SK-N-SH treated with all-trans-retinoic acid at 6 μM for 48 hours (cell line): Measurements from ENCODE around the gene SOWAHA.

ENCODE experiments used
- ATAC-seq: fragments of 200-7000 bp; cut with Tn5 transposase; 3 replicates; pipeline ENCODE4 v1.9.1; 2020; ENCODE audit warnings: mild to moderate bottlenecking, moderate library complexity
- ARNTL ChIP-seq: fragments of 450-650 bp; formaldehyde crosslinking; IDR thresholded peaks from 2 replicates; pipeline ENCODE4 v1.5.0; 2020; ENCODE audit warnings: low read depth, mild to moderate bottlenecking, moderate library complexity, borderline replicate concordance
- BACH2 ChIP-seq: fragments of 250-450 bp; sonication (Bioruptor Pico); IDR thresholded peaks from 2 replicates; pipeline ENCODE4 v1.9.0; 2021; ENCODE audit warnings: mild to moderate bottlenecking, borderline replicate concordance
- ESRRG ChIP-seq: fragments of 250-450 bp; sonication (Bioruptor Pico); IDR thresholded peaks from 2 replicates; pipeline ENCODE4 v1.6.1; 2021; ENCODE audit warnings: mild to moderate bottlenecking
- GLIS3 ChIP-seq: fragments of 250-450 bp; sonication (Bioruptor Pico); IDR thresholded peaks from 2 replicates; pipeline ENCODE4 v1.5.0; 2020; ENCODE audit warnings: mild to moderate bottlenecking, moderate library complexity
- OSR1 ChIP-seq: fragments of 250-450 bp; sonication (Bioruptor Pico); IDR thresholded peaks from 2 replicates; pipeline ENCODE4 v1.8.0; 2022; ENCODE audit warnings: moderate library complexity, mild to moderate bottlenecking, inconsistent platforms
- PPARA ChIP-seq: fragments of 250-450 bp; sonication (Bioruptor Pico); IDR thresholded peaks from 2 replicates; pipeline ENCODE4 v1.5.0; 2020; ENCODE audit warnings: mild to moderate bottlenecking, borderline replicate concordance
- RARB ChIP-seq: fragments of 250-450 bp; sonication (Bioruptor Pico); IDR thresholded peaks from 2 replicates; pipeline ENCODE4 v1.8.0; 2021; ENCODE audit warnings: mild to moderate bottlenecking, moderate library complexity
- SNAI2 ChIP-seq: fragments of 250-450 bp; sonication (Bioruptor Pico); IDR thresholded peaks from 2 replicates; pipeline ENCODE4 v1.5.0; 2020; ENCODE audit warnings: mild to moderate bottlenecking, moderate library complexity
- TOX ChIP-seq: fragments of 250-450 bp; sonication (Bioruptor Pico); IDR thresholded peaks from 2 replicates; pipeline ENCODE4 v1.8.0; 2021; ENCODE audit warnings: mild to moderate bottlenecking, moderate library complexity, borderline replicate concordance
- ZC3H10 ChIP-seq: fragments of 250-450 bp; sonication (Bioruptor Pico); IDR thresholded peaks from 2 replicates; pipeline ENCODE4 v1.5.1; 2021; ENCODE audit warnings: mild to moderate bottlenecking, moderate library complexity
- ZFP3 ChIP-seq: fragments of 250-450 bp; sonication (Bioruptor Pico); IDR thresholded peaks from 2 replicates; pipeline ENCODE4 v1.5.0; 2020; ENCODE audit warnings: mild to moderate bottlenecking, moderate library complexity
- ZNF565 ChIP-seq: fragments of 450-650 bp; formaldehyde crosslinking; conservative IDR thresholded peaks from 2 replicates; pipeline ENCODE4 v1.5.0; 2020; ENCODE audit warnings: low read depth, mild to moderate bottlenecking, moderate library complexity
- ZNF70 ChIP-seq: fragments of 450-650 bp; formaldehyde crosslinking; IDR thresholded peaks from 2 replicates; pipeline ENCODE4 v1.5.0; 2020; ENCODE audit warnings: mild to moderate bottlenecking, moderate library complexity
- ZNF8 ChIP-seq: fragments of 450-650 bp; formaldehyde crosslinking; IDR thresholded peaks from 2 replicates; pipeline ENCODE4 v1.5.0; 2020; ENCODE audit warnings: mild to moderate bottlenecking, moderate library complexity
- TF ChIP-seq, protein P1 (sequence below): fragments of 250-450 bp; sonication (Bioruptor Pico); IDR thresholded peaks from 2 replicates; pipeline ENCODE4 v1.5.1; 2020; ENCODE audit warnings: low read depth, mild to moderate bottlenecking, moderate library complexity
- TF ChIP-seq, protein P2 (sequence below): fragments of 250-450 bp; sonication (Bioruptor Pico); IDR thresholded peaks from 2 replicates; pipeline ENCODE4 v1.5.0; 2020; ENCODE audit warnings: mild to moderate bottlenecking, moderate library complexity
- TF ChIP-seq, protein P3 (sequence below): fragments of 250-450 bp; sonication (Bioruptor Pico); IDR thresholded peaks from 2 replicates; pipeline ENCODE4 v1.5.1; 2021; ENCODE audit warnings: mild to moderate bottlenecking, moderate library complexity

Gene SOWAHA

DNA sequence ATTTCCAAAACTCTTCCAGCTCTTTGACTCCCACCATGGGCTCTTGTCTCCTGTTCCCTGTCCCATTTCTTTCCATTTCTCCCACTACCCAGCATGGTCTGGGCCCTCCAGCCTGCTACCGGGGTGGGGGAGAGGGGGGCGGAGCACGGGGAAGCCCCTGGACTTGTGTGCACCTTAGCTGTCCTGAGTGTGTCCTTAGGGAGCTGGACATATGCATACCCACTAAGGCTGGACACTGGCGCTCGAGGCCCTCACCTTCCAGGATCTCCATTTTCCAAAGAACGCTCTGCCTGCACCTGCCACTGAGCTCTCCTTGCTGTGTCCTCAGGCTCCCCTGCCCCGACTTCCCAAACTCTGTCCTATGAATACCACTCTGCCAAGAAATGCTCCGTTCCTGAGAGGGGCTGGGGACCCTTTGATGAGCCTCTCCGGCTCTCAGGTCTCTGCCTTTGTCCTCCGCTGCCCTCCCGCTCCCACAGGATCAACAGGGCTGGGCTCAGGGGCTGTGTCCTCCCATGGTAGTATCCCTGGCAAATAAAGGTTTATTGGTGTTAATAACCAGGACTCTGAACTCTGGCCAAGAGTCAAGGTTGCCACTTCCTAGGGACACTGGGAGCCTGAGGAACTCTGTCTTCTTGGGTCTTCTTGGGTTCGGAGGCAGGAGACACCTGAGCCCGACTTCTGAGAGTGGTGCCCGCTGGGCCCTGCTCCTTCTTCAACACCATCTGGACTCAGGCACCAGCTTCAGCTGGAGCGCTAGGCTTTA lies 18.2 kb downstream of the SOWAHA start (continued):
- TF ChIP-seq SNAI2 (no peak), ZNF8 (CRISPR knock-in tag) (no peak), BACH2 (CRISPR knock-in tag) (no peak), OSR1 (CRISPR knock-in tag) (no peak), ARNTL (no peak)
- TF ChIP-seq, protein P1, sequence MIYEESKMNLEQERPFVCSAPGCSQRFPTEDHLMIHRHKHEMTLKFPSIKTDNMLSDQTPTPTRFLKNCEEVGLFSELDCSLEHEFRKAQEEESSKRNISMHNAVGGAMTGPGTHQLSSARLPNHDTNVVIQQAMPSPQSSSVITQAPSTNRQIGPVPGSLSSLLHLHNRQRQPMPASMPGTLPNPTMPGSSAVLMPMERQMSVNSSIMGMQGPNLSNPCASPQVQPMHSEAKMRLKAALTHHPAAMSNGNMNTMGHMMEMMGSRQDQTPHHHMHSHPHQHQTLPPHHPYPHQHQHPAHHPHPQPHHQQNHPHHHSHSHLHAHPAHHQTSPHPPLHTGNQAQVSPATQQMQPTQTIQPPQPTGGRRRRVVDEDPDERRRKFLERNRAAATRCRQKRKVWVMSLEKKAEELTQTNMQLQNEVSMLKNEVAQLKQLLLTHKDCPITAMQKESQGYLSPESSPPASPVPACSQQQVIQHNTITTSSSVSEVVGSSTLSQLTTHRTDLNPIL (CRISPR knock-in tag), result no peak

DNA sequence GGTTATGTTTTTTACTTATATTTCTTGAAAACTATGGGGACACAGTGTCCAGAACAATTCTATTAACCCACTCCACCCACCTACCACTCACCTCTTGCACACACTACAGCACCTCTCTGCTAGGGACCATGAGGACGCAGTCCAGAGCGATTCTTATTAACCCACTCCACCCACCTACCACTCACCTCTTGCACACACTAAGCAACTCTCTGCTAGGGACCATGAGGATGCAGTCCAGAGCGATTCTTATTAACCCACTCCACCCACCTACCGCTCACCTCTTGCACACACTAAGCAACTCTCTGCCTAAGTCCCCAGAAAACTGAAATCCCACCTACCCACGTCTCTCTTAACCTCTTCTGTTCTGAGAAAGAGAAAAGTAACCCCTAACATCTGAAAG lies 19.5 kb downstream of the SOWAHA start:
- TF ChIP-seq ARNTL, result no peak
- no peak for TF ChIP-seq ZNF8 (CRISPR knock-in tag)
- no peak for TF ChIP-seq PPARA (CRISPR knock-in tag)
- no peak for TF ChIP-seq GLIS3
- TF ChIP-seq ZNF70 (CRISPR knock-in tag), result no peak
- no peak for TF ChIP-seq SNAI2
- TF ChIP-seq, protein P2, sequence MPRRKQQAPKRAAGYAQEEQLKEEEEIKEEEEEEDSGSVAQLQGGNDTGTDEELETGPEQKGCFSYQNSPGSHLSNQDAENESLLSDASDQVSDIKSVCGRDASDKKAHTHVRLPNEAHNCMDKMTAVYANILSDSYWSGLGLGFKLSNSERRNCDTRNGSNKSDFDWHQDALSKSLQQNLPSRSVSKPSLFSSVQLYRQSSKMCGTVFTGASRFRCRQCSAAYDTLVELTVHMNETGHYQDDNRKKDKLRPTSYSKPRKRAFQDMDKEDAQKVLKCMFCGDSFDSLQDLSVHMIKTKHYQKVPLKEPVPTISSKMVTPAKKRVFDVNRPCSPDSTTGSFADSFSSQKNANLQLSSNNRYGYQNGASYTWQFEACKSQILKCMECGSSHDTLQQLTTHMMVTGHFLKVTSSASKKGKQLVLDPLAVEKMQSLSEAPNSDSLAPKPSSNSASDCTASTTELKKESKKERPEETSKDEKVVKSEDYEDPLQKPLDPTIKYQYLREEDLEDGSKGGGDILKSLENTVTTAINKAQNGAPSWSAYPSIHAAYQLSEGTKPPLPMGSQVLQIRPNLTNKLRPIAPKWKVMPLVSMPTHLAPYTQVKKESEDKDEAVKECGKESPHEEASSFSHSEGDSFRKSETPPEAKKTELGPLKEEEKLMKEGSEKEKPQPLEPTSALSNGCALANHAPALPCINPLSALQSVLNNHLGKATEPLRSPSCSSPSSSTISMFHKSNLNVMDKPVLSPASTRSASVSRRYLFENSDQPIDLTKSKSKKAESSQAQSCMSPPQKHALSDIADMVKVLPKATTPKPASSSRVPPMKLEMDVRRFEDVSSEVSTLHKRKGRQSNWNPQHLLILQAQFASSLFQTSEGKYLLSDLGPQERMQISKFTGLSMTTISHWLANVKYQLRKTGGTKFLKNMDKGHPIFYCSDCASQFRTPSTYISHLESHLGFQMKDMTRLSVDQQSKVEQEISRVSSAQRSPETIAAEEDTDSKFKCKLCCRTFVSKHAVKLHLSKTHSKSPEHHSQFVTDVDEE, result no peak
- TF ChIP-seq, all 23 proteins: peak for 0

DNA sequence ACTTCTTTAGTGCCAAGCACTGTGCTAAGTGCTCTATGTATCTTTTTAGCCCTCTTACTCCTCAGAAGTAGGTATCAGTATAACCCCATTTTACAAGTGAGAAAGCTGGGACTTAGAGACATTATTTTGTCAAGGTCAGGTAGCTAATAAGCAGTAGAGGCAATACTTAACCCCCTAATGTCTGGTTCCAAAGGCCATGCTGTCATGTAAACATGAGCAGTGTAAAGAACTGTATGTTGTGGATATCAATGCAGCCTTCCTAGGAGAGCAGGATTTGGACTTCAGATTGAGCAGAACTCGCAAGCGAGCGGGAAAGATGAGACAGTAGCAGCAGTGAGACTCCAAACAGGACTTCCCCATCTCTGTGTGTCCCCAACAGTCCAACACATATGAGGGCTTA lies 21.0 kb downstream of the SOWAHA start:
- TF ChIP-seq ZC3H10 (CRISPR knock-in tag), result no peak
- no peak for TF ChIP-seq ESRRG (CRISPR knock-in tag)
- no peak for TF ChIP-seq ZNF565 (CRISPR knock-in tag)
- TF ChIP-seq ZNF70 (CRISPR knock-in tag), result no peak
- TF ChIP-seq, protein P2, result no peak
- TF ChIP-seq, protein P3, sequence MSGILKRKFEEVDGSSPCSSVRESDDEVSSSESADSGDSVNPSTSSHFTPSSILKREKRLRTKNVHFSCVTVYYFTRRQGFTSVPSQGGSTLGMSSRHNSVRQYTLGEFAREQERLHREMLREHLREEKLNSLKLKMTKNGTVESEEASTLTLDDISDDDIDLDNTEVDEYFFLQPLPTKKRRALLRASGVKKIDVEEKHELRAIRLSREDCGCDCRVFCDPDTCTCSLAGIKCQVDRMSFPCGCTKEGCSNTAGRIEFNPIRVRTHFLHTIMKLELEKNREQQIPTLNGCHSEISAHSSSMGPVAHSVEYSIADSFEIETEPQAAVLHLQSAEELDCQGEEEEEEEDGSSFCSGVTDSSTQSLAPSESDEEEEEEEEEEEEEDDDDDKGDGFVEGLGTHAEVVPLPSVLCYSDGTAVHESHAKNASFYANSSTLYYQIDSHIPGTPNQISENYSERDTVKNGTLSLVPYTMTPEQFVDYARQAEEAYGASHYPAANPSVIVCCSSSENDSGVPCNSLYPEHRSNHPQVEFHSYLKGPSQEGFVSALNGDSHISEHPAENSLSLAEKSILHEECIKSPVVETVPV (CRISPR knock-in tag), result no peak
- TF ChIP-seq RARB (CRISPR knock-in tag), result no peak
- TF ChIP-seq GLIS3, result no peak
- no peak for TF ChIP-seq ZFP3 (CRISPR knock-in tag)
- no peak for TF ChIP-seq TOX
- no peak for TF ChIP-seq OSR1 (CRISPR knock-in tag)
- TF ChIP-seq ARNTL, result no peak
- TF ChIP-seq, all 23 proteins: peak for 0
- ATAC-seq, result no peak

More for the DNA sequence above, 19.5 kb downstream of the SOWAHA start:
- ATAC-seq, result no peak

DNA sequence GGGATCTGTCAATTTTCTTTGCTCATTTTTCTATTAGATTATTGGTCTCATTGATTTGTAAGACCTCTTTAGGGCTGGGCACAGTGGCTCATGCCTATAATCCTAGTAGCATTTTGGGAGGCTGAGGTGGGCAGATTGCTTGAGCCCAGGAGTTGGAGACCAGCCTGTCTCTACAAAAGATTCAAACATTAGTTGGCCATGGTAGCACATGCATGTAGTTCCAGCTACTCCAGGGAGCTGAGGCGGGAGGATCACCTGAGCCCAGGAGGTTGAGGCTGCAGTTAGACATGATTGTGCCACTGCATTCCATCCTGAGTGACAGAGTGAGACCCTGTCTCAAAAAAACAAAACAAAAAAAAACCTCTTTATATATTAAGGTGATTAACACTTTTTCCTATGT lies 23.8 kb downstream of the SOWAHA start:
- no peak for TF ChIP-seq ZC3H10 (CRISPR knock-in tag)
- TF ChIP-seq, protein P3 (CRISPR knock-in tag), result no peak
- no peak for TF ChIP-seq OSR1 (CRISPR knock-in tag)
- no peak for TF ChIP-seq GLIS3
- no peak for ATAC-seq
